Mesenchymal stem cell (in vitro differentiated cells and primary cell): ENCODE data around the gene ANO6.

Source experiments
- DNase-seq: peaks from one replicate; pipeline ENCODE4 v3.0.0-alpha.2; 2013
- H2AFZ ChIP-seq: one replicate; pipeline ENCODE4 v1.6.1; 2013; ENCODE audit warnings: low read depth, mild to moderate bottlenecking, control low read depth, inconsistent platforms, low read length, moderate library complexity
- H2AK5ac ChIP-seq: 2 replicates; pipeline ENCODE4 v1.6.1; 2013; ENCODE audit warnings: low read length, moderate library complexity, mild to moderate bottlenecking, inconsistent platforms; ENCODE audit not compliant: severe bottlenecking
- H2BK120ac ChIP-seq: one replicate; pipeline ENCODE4 v1.6.1; 2013; ENCODE audit warnings: low read depth, mild to moderate bottlenecking, inconsistent platforms, low read length, moderate library complexity
- H2BK12ac ChIP-seq, 2 experiments: one replicate each; pipeline ENCODE4 v1.6.1; 2013; ENCODE audit warnings: inconsistent platforms in 2 of 2, low read length in 2 of 2, mild to moderate bottlenecking in 2 of 2, moderate library complexity in 2 of 2, control low read depth in 1 of 2
- H2BK15ac ChIP-seq: one replicate; pipeline ENCODE4 v1.6.1; 2013; ENCODE audit warnings: mild to moderate bottlenecking, low read depth, inconsistent platforms; ENCODE audit not compliant: poor library complexity, severe bottlenecking
- H2BK5ac ChIP-seq: 2 replicates; pipeline ENCODE4 v1.6.1; 2013; ENCODE audit warnings: low read depth, mild to moderate bottlenecking, low read length, control low read depth, inconsistent platforms; ENCODE audit not compliant: poor library complexity, severe bottlenecking
- H3K14ac ChIP-seq, 2 experiments: one replicate each; pipeline ENCODE4 v1.6.1; 2013; ENCODE audit warnings: inconsistent platforms in 2 of 2, low read length in 2 of 2, control low read depth in 1 of 2, mild to moderate bottlenecking in 1 of 2, moderate library complexity in 1 of 2
- H3K18ac ChIP-seq, 2 experiments: one replicate each; pipeline ENCODE4 v1.6.1; 2013; ENCODE audit warnings: inconsistent platforms in 2 of 2, low read length in 2 of 2, control low read depth in 1 of 2, low read depth in 1 of 2, mild to moderate bottlenecking in 1 of 2
- H3K23ac ChIP-seq, 2 experiments: one replicate each; pipeline ENCODE4 v1.6.1; 2013; ENCODE audit warnings: inconsistent platforms in 2 of 2, low read length in 2 of 2, mild to moderate bottlenecking in 2 of 2, moderate library complexity in 2 of 2, control low read depth in 1 of 2
- H3K27ac ChIP-seq: 2 replicates; pipeline ENCODE4 v1.5.1; 2013; ENCODE audit warnings: mild to moderate bottlenecking, moderate library complexity, low read length, control low read depth, inconsistent platforms; ENCODE audit not compliant: poor library complexity, severe bottlenecking
- H3K27me3 ChIP-seq, 2 experiments: 2 replicates each; pipeline versions ENCODE4 v1.6.1 to v1.7.0; 2013; ENCODE audit warnings: low read length in 2 of 2, mild to moderate bottlenecking in 2 of 2, moderate library complexity in 2 of 2, control low read depth in 1 of 2, inconsistent platforms in 1 of 2; ENCODE audit not compliant: control insufficient read depth in 1 of 2, insufficient read depth in 1 of 2
- H3K36me3 ChIP-seq, 2 experiments: 2 replicates each; pipeline versions ENCODE4 v1.6.1 to v1.7.0; 2013; ENCODE audit warnings: low read length in 2 of 2, control low read depth in 1 of 2, inconsistent platforms in 1 of 2, low read depth in 1 of 2, mild to moderate bottlenecking in 1 of 2; ENCODE audit not compliant: insufficient read depth in 2 of 2, control insufficient read depth in 1 of 2
- H3K4ac ChIP-seq, 2 experiments: one replicate each; pipeline ENCODE4 v1.6.1; 2013; ENCODE audit warnings: inconsistent platforms in 2 of 2, low read length in 2 of 2, mild to moderate bottlenecking in 2 of 2, moderate library complexity in 2 of 2, control low read depth in 1 of 2, low read depth in 1 of 2
- H3K4me1 ChIP-seq: 2 replicates; pipeline ENCODE4 v1.6.1; 2013; ENCODE audit warnings: low read depth, low read length, control low read depth; ENCODE audit not compliant: control insufficient read depth, insufficient read depth
- H3K4me2 ChIP-seq: 2 replicates; pipeline ENCODE4 v1.6.1; 2013; ENCODE audit warnings: low read length, mild to moderate bottlenecking, inconsistent platforms; ENCODE audit not compliant: poor library complexity, severe bottlenecking
- H3K4me3 ChIP-seq, 2 experiments: 2 replicates each; pipeline versions ENCODE4 v1.5.1 to v1.7.0; 2013; ENCODE audit warnings: low read length in 2 of 2, mild to moderate bottlenecking in 2 of 2, control low read depth in 1 of 2, low read depth in 1 of 2; ENCODE audit not compliant: insufficient read depth in 1 of 2
- H3K79me1 ChIP-seq: replicated peaks from 2 replicates; pipeline ENCODE4 v1.6.1; 2013; ENCODE audit warnings: mild to moderate bottlenecking, control low read depth, low read length, inconsistent platforms; ENCODE audit not compliant: poor library complexity, severe bottlenecking
- H3K9ac ChIP-seq: 2 replicates; pipeline ENCODE4 v1.7.0; 2013; ENCODE audit warnings: mild to moderate bottlenecking, low read length, moderate library complexity
- H3K9me3 ChIP-seq: 2 replicates; pipeline ENCODE4 v1.7.0; 2013; ENCODE audit warnings: mild to moderate bottlenecking, low read length; ENCODE audit not compliant: control insufficient read depth
- H4K8ac ChIP-seq: one replicate; pipeline ENCODE4 v1.6.1; 2013; ENCODE audit warnings: inconsistent platforms, mild to moderate bottlenecking, low read length, moderate library complexity
- H4K91ac ChIP-seq: one replicate; pipeline ENCODE4 v1.6.1; 2013; ENCODE audit warnings: mild to moderate bottlenecking, low read length, inconsistent platforms
- WGBS: methylation state at CpG from one replicate; pipeline ENCODE4 v1.1.7; 2013; ENCODE audit warnings: mixed read lengths; 5-methylcytosine and 5-hydroxymethylcytosine counted together

The ANO6 gene

DNA sequence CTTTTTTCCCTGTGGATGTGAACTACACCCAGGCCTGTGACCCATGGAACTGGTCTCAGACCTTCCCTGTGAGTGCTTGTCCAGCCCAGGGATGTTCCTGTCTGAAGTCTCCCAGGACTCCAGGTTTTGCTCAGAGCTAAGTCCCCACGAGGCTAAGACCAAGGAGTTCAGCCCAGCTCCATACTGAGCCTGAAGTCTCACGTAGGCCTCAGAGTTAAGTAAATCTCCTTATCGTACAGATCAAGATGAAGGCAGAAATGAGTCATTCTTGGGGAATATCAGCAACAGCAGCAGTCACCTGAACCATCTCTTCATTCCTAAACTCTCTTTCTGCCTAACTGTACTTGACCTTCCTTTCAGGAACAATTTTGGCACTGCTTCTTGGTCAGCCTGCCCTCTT lies 139.8 kb downstream of the ANO6 start:
- no peak overlapping the region for H3K4ac ChIP-seq
- DNase-seq = no peak
- H2BK12ac ChIP-seq = no peak overlapping the region
- no peak overlapping the region for H2BK120ac ChIP-seq
- H3K4me2 ChIP-seq = no peak overlapping the region
- H2AFZ ChIP-seq = no peak overlapping the region
- H3K9me3 ChIP-seq = no peaks in the 10 kb centered on the region
- H3K9ac ChIP-seq = no peak overlapping the region
- peaks cover 7% of the 10 kb centered on the region for H3K79me1 ChIP-seq
- peaks cover 12 to 48% of the 10 kb centered on the region in 2 experiments for H3K36me3 ChIP-seq
- H3K14ac ChIP-seq = no peak overlapping the region
- peak overlapping the region; percentile 17 for H2AK5ac ChIP-seq
- no peak overlapping the region for H2BK5ac ChIP-seq
- no peak overlapping the region for H4K8ac ChIP-seq
- no peak overlapping the region for H4K91ac ChIP-seq
- H3K23ac ChIP-seq = peak overlapping the region in 1 of 2 experiments; percentile 56
- H3K18ac ChIP-seq = no peak overlapping the region
- H3K4me1 ChIP-seq = peaks cover 5% of the 10 kb centered on the region
- no peak overlapping the region for H3K4me3 ChIP-seq
- 83% methylated on average over 3 of the region's 3 CpGs for WGBS
- no peak overlapping the region for H3K27ac ChIP-seq
- no peak overlapping the region for H2BK15ac ChIP-seq
- no peaks in the 10 kb centered on the region for H3K27me3 ChIP-seq

GRCh38 chr12:45356822-45357538 lies 141.1 kb downstream of the ANO6 start:
- Histone ChIP-seq H3K14ac (no peak overlapping the region), H2BK15ac (no peak overlapping the region), H3K9ac (no peak overlapping the region), H2AK5ac (no peak overlapping the region), H3K4me2 (no peak overlapping the region), H3K27me3 (no peaks in the 10 kb centered on the region), H3K79me1 (peaks cover 7% of the 10 kb centered on the region), H3K27ac (no peak overlapping the region), H2BK12ac (no peak overlapping the region), H3K36me3 (peaks cover 7 to 41% of the 10 kb centered on the region in 2 experiments), H2AFZ (no peak overlapping the region), H2BK120ac (no peak overlapping the region), H3K4ac (no peak overlapping the region), H2BK5ac (no peak overlapping the region), H4K91ac (no peak overlapping the region), H3K9me3 (peaks cover 7% of the 10 kb centered on the region), H4K8ac (no peak overlapping the region), H3K23ac (no peak overlapping the region), H3K18ac (no peak overlapping the region), H3K4me1 (peaks cover 5% of the 10 kb centered on the region), H3K4me3 (no peak overlapping the region)
- WGBS = 90% methylated on average over 2 of the region's 4 CpGs
- DNase-seq = no peak

- H3K4me1 ChIP-seq = peaks cover 5% of the 10 kb centered on the region
- peaks cover 15% of the 10 kb centered on the region for H3K9me3 ChIP-seq
- no peak overlapping the region for H3K18ac ChIP-seq
- H3K27me3 ChIP-seq = no peaks in the 10 kb centered on the region
- no peak overlapping the region for H2BK5ac ChIP-seq
- 94% methylated on average over 4 of the region's 4 CpGs for WGBS
- H3K9ac ChIP-seq = peak overlapping the region; percentile 11
- no peak overlapping the region for H3K4ac ChIP-seq
- H4K8ac ChIP-seq = no peak overlapping the region
- no peak for DNase-seq
- peaks cover 7 to 40% of the 10 kb centered on the region in 2 experiments for H3K36me3 ChIP-seq
- no peak overlapping the region for H2AK5ac ChIP-seq
- H3K23ac ChIP-seq = no peak overlapping the region
- H3K4me2 ChIP-seq = no peak overlapping the region
- peaks cover 7% of the 10 kb centered on the region for H3K79me1 ChIP-seq
- H3K27ac ChIP-seq = no peak overlapping the region
- H2BK120ac ChIP-seq = no peak overlapping the region
- H4K91ac ChIP-seq = no peak overlapping the region
- H3K14ac ChIP-seq = no peak overlapping the region
- no peak overlapping the region for H2BK15ac ChIP-seq
- H2BK12ac ChIP-seq = no peak overlapping the region
- no peak overlapping the region for H2AFZ ChIP-seq
- no peak overlapping the region for H3K4me3 ChIP-seq
These were observed 141.9 kb downstream of the ANO6 start for GRCh38 chr12:45357539-45358417.

- H3K4me1 ChIP-seq = no peaks in the 10 kb centered on the region
- H3K27me3 ChIP-seq = no peaks in the 10 kb centered on the region
- peaks cover 40% of the 10 kb centered on the region for H3K9me3 ChIP-seq
- H2BK120ac ChIP-seq = no peak overlapping the region
- no peak overlapping the region for H2BK15ac ChIP-seq
- no peak overlapping the region for H2BK5ac ChIP-seq
- H3K36me3 ChIP-seq = peaks cover 3 to 28% of the 10 kb centered on the region in 2 experiments
- no peak overlapping the region for H3K4me2 ChIP-seq
- no peak overlapping the region for H3K4me3 ChIP-seq
- no peak overlapping the region for H3K4ac ChIP-seq
- no peak overlapping the region for H4K91ac ChIP-seq
- H3K14ac ChIP-seq = no peak overlapping the region
- no peak overlapping the region for H3K18ac ChIP-seq
- H2BK12ac ChIP-seq = no peak overlapping the region
- H3K9ac ChIP-seq = no peak overlapping the region
- H2AK5ac ChIP-seq = no peak overlapping the region
- H3K23ac ChIP-seq = no peak overlapping the region
- no peak overlapping the region for H3K27ac ChIP-seq
- H4K8ac ChIP-seq = no peak overlapping the region
- DNase-seq = no peak
- H2AFZ ChIP-seq = no peak overlapping the region
- H3K79me1 ChIP-seq = peaks cover 8% of the 10 kb centered on the region
These were observed 146.4 kb downstream of the ANO6 start for GRCh38 chr12:45362291-45362690.
